Activated T-cell treated with anti-CD3 and anti-CD28 coated beads, Interleukin-2, amount 50 U/mL, for 24 hours (primary cell): ENCODE results near the gene HOXD11.

ENCODE experiments used
- DNase-seq: peaks from one replicate; pipeline ENCODE4 v3.0.0-alpha.2; 2020
- H3K27ac Mint-ChIP-seq: 2 replicates; pipeline ENCODE4 v1.8.0; 2020; ENCODE audit warnings: mild to moderate bottlenecking, mixed read lengths
- H3K27me3 Mint-ChIP-seq: 2 replicates; pipeline ENCODE4 v1.8.0; 2020; ENCODE audit warnings: mixed read lengths
- H3K36me3 Mint-ChIP-seq: 2 replicates; pipeline ENCODE4 v1.8.0; 2020; ENCODE audit warnings: low read depth, mixed read lengths
- H3K4me1 Mint-ChIP-seq: 2 replicates; pipeline ENCODE4 v1.8.0; 2020; ENCODE audit warnings: low read depth, mixed read lengths
- H3K4me3 Mint-ChIP-seq: 2 replicates; pipeline ENCODE4 v1.8.0; 2020; ENCODE audit warnings: mild to moderate bottlenecking, moderate library complexity, mixed read lengths
- H3K9me3 Mint-ChIP-seq: 2 replicates; pipeline ENCODE4 v1.8.0; 2020; ENCODE audit warnings: mixed read lengths

Gene HOXD11

GRCh38 chr2:176114120-176114929 is 7.2 kb downstream of the HOXD11 start:
- no peak overlapping the region for H3K27ac Mint-ChIP-seq
- DNase-seq, result no peak
- H3K4me3 Mint-ChIP-seq, result no peak overlapping the region
- no peaks in the 10 kb centered on the region for H3K36me3 Mint-ChIP-seq
- H3K4me1 Mint-ChIP-seq, result peaks cover 9% of the 10 kb centered on the region
- H3K27me3 Mint-ChIP-seq, result peaks cover 98% of the 10 kb centered on the region
- peaks cover 3% of the 10 kb centered on the region for H3K9me3 Mint-ChIP-seq

GRCh38 chr2:176114930-176115625 is 8.0 kb downstream of the HOXD11 start:
- H3K4me1 Mint-ChIP-seq, result peaks cover 8% of the 10 kb centered on the region
- peaks cover 3% of the 10 kb centered on the region for H3K9me3 Mint-ChIP-seq
- H3K27me3 Mint-ChIP-seq, result peaks cover 98% of the 10 kb centered on the region
- no peaks in the 10 kb centered on the region for H3K36me3 Mint-ChIP-seq
- no peak overlapping the region for H3K4me3 Mint-ChIP-seq
- no peak overlapping the region for H3K27ac Mint-ChIP-seq
- no peak for DNase-seq

DNA sequence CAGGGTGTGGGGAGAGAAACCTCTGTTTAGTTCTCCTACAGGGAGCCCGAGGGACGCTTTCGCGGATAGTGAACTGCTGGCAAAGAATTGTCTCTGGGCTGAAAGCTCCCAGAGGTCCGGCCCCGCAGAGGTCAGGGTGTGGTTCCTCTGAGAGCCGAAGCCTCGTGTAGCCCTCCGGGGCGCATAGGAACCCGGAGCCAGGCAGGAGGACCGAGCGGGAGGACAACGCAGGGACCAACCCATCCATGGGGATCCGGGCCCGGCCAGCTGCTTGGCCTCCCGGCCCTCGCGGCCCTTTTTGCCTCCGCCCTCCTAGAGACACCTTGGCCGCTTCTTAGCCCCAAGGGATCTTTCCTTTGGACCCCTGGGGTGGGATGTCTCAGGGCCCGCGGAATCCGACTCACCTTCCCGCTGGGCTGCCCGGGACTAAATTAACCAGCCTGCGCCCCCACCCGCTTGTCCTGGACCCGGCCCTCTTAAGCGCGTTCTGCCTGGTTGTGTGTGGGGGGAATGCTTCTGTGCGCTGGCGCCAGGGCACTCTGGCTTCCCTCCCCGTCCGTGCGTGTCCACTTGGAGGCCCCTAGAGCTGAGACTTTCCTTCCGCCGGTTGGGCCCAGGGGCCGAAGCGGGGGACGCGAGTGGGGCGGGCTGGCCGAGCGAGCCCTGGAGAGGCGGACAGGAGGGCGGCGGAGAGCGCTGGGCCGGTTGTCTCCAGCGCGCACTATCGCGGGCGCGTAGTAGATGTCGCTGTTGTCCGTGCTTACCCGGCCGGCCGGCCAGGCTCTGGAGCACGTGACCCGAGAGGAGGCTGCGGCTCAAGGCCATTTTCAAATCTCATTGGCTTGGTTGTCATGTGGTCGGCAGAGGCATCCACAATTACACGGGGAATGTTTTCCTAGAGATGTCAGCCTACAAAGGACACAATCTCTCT is 9.1 kb downstream of the HOXD11 start, which contains the start of gene HOXD10:
TSS of gene HOXD10 (plus strand) at position 896 of the 931 bp plus-strand sequence. CDS start 56 bp downstream, outside the sequence.
- H3K36me3 Mint-ChIP-seq, result no peaks in the 10 kb centered on the region
- no peak within 1 kb of the TSS for H3K4me3 Mint-ChIP-seq
- no peak for DNase-seq
- peaks cover 98% of the 10 kb centered on the region for H3K27me3 Mint-ChIP-seq
- peaks cover 7% of the 10 kb centered on the region for H3K4me1 Mint-ChIP-seq
- peaks cover 3% of the 10 kb centered on the region for H3K9me3 Mint-ChIP-seq
- H3K27ac Mint-ChIP-seq, result no peak within 1 kb of the TSS

DNA sequence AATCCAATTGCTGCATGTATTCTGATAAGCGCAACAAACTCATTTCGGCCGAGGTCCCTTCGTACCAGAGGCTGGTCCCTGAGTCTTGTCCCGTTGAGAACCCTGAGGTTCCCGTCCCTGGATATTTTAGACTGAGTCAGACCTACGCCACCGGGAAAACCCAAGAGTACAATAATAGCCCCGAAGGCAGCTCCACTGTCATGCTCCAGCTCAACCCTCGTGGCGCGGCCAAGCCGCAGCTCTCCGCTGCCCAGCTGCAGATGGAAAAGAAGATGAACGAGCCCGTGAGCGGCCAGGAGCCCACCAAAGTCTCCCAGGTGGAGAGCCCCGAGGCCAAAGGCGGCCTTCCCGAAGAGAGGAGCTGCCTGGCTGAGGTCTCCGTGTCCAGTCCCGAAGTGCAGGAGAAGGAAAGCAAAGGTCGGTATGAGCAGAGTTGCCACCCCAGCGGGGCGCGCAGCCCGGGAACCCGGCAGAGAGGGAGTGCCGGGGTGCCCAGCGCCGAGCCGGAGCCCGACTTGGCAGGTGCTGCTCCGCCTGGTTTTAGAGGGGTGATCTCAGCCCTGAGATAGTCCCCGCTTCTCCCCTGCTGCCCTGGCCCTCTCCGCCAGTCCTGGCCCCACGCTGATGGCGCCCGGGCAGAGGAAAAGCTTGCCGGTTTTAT is 10.2 kb downstream of the HOXD11 start:
- peaks cover 3% of the 10 kb centered on the region for H3K9me3 Mint-ChIP-seq
- DNase-seq, result no peak
- H3K36me3 Mint-ChIP-seq, result no peaks in the 10 kb centered on the region
- peaks cover 4% of the 10 kb centered on the region for H3K4me1 Mint-ChIP-seq
- peaks cover 95% of the 10 kb centered on the region for H3K27me3 Mint-ChIP-seq
- no peak overlapping the region for H3K27ac Mint-ChIP-seq
- no peak overlapping the region for H3K4me3 Mint-ChIP-seq

DNA sequence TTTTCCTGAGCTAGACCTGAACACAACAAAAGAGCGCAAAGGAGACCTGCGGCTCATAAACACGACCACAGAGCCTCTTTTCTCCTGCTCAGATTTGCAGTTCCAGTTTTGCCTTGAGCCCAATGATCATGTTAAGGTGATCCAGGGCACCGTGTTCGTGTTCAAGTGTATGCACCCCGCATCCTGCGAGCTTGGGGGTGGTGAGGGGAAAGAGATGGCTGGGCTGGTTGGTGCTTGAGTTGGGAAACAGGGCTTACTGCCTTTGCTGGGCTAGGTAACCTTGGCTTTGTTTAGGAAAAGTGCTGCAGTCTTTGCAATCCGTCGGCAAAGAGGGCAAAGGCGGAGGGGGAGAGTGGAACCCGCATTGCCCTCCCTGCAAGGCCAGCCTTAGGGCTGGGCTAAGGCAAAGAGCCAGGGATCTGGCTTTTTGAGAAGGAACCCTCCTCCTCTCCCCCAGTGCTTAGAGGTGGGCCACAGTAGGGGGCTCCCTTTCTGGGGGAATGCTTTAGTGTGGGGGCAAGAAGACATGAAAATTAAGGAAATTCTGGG is 10.8 kb downstream of the HOXD11 start:
- Mint-ChIP-seq H3K4me1 (peaks cover 6% of the 10 kb centered on the region), H3K36me3 (no peaks in the 10 kb centered on the region), H3K4me3 (no peak overlapping the region), H3K9me3 (peaks cover 3% of the 10 kb centered on the region), H3K27ac (no peak overlapping the region), H3K27me3 (peaks cover 92% of the 10 kb centered on the region)
- no peak for DNase-seq

DNA sequence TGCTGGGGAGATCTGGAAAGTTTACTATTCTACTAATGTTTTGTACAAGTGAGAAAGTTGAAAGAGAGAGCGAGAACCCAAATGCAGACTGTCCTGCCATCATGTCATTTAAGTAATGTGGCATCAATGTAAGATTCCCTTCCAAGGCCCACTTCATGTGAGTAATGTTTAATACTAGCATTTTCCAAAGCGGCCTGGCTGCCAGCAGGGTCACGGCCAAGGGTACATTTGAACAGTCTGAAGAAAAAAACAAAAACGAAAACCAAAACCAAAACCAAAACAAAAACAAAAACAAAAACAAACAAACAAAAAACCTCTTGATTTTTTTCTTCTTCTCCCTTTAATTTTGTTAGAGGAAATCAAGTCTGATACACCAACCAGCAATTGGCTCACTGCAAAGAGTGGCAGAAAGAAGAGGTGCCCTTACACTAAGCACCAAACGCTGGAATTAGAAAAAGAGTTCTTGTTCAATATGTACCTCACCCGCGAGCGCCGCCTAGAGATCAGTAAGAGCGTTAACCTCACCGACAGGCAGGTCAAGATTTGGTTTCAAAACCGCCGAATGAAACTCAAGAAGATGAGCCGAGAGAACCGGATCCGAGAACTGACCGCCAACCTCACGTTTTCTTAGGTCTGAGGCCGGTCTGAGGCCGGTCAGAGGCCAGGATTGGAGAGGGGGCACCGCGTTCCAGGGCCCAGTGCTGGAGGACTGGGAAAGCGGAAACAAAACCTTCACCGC is 11.7 kb downstream of the HOXD11 start:
- Mint-ChIP-seq H3K36me3 (no peaks in the 10 kb centered on the region), H3K4me3 (no peak overlapping the region), H3K27me3 (peaks cover 91% of the 10 kb centered on the region), H3K4me1 (peaks cover 10% of the 10 kb centered on the region), H3K27ac (no peak overlapping the region), H3K9me3 (peaks cover 3% of the 10 kb centered on the region)
- no peak for DNase-seq

DNA sequence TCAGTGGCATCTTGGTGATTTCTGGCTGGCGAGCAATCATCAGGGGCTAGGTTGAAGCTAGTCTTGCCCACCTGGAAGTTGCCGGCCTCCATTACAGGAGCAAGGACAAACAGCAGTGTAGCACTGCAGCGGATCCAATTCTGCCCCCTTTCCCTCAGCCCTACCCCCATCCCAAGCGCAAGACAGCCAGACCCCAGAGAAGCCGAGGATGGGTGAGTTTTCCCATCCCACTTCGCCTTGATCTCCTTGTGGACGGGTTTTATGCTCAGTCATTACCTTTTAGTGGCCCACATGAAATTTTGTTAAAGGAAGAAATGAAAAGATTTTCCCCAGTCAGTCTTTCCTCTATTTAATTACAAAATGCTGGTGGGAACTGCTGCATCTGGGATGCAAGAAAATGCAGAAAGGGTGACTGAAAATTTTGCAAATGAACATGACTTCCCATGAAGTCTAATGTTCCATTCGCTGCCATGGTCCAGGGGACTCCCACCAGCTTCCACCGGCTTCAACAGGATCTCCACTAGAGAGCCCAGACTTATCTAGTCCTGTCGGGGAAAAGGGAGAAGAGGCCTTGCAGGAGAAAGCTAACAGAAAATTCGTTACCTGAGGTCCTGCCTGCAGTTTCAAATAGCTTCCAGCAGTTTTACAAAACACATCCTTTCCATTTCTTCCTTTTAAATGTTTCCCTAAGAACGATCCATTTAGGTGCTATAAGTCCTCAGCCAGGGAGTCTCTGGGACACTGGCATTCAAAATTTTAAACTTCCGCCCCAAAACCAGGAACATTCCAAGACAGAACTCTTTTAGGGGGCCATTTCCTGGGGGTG is 13.5 kb downstream of the HOXD11 start:
- H3K27me3 Mint-ChIP-seq, result peaks cover 91% of the 10 kb centered on the region
- DNase-seq, result no peak
- H3K9me3 Mint-ChIP-seq, result peaks cover 3% of the 10 kb centered on the region
- H3K27ac Mint-ChIP-seq, result no peak overlapping the region
- no peak overlapping the region for H3K4me3 Mint-ChIP-seq
- H3K36me3 Mint-ChIP-seq, result no peaks in the 10 kb centered on the region
- peaks cover 13% of the 10 kb centered on the region for H3K4me1 Mint-ChIP-seq

DNA sequence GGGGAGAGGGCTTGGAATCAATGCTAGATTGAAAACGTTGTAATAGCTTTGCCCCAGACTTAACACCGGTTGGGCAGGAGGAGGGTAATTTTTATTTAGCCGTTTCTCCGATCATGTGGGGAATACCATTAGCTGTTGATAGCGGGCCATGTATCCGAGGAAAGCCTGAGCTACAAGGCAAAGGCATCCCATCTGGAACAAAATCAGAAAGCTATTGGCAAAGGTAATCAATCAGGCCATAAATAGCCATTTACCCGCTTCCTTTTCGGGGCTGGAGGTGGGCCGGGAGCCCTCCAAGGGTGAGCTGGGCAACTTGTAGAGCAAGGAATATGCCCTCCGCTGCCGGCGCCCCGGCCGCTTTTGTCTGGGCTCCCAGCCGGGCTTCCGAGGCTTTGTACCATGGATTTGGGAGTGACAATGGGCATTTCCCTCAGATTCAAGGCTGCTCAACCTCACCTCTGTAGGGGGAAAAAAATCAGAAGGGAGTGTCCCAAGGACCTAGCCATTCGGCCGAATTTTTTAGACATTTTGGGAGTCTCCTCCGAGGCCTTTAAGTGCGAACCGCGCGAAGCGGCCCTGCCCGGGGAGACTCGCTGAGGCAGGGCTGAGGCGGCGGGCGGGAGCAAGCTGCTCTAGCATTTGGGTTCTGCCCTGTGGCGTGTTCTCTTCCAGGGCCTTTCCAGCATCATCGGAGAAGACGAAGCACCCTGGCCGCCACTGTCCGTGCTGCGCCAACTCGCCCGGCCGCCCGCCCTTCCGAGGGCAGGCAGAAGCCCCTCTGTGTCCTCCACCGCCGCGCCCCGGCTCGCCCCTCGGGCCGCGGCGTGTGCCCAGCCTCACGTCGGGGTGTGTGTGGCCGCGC is 14.3 kb downstream of the HOXD11 start:
- Mint-ChIP-seq H3K4me1 (peaks cover 13% of the 10 kb centered on the region), H3K4me3 (no peak overlapping the region), H3K27me3 (peaks cover 91% of the 10 kb centered on the region), H3K27ac (no peak overlapping the region), H3K9me3 (peaks cover 3% of the 10 kb centered on the region), H3K36me3 (no peaks in the 10 kb centered on the region)
- no peak for DNase-seq

GRCh38 chr2:176122052-176122682 is 15.1 kb downstream of the HOXD11 start:
- no peak for DNase-seq
- Mint-ChIP-seq H3K27me3 (peaks cover 91% of the 10 kb centered on the region), H3K27ac (peak overlapping the region; percentile 74), H3K4me3 (peak overlapping the region; percentile 43), H3K4me1 (peaks cover 13% of the 10 kb centered on the region), H3K36me3 (no peaks in the 10 kb centered on the region), H3K9me3 (peaks cover 3% of the 10 kb centered on the region)

DNA sequence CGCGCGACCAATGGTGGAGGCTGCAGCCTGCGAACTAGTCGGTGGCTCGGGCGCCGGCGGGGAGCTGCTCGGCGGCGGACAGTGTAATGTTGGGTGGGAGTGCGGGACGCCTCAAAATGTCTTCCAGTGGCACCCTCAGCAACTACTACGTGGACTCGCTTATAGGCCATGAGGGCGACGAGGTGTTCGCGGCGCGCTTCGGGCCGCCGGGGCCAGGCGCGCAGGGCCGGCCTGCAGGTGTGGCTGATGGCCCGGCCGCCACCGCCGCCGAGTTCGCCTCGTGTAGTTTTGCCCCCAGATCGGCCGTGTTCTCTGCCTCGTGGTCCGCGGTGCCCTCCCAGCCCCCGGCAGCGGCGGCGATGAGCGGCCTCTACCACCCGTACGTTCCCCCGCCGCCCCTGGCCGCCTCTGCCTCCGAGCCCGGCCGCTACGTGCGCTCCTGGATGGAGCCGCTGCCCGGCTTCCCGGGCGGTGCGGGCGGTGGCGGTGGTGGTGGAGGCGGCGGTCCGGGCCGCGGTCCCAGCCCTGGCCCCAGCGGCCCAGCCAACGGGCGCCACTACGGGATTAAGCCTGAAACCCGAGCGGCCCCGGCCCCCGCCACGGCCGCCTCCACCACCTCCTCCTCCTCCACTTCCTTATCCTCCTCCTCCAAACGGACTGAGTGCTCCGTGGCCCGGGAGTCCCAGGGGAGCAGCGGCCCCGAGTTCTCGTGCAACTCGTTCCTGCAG is 15.8 kb downstream of the HOXD11 start, which contains the start of gene HOXD9:
TSS of gene HOXD9 (plus strand) at position 37 of the 728 bp plus-strand sequence. CDS start at position 87, 50 bp downstream.
- Mint-ChIP-seq H3K4me1 (peaks cover 13% of the 10 kb centered on the region), H3K36me3 (no peaks in the 10 kb centered on the region), H3K4me3 (peak within 1 kb of the TSS; percentile 43), H3K9me3 (peaks cover 3% of the 10 kb centered on the region), H3K27me3 (peaks cover 92% of the 10 kb centered on the region), H3K27ac (peak within 1 kb of the TSS; percentile 74)
- no peak for DNase-seq
